Ovary (tissue), 3 donors: ENCODE data around the gene HIBCH.

Source experiments
- EP300 ChIP-seq: sonication (generic); formaldehyde crosslinking; IDR thresholded peaks from one replicate; pipeline ENCODE4 v1.6.1; 2017; ENCODE audit warnings: antibody characterized with exemption
- POLR2A ChIP-seq: fragments of 450-650 bp; IDR thresholded peaks from one replicate; pipeline ENCODE4 v1.6.1; 2017; ENCODE audit warnings: antibody characterized with exemption, mild to moderate bottlenecking, moderate library complexity
- TF ChIP-seq, protein P1 (sequence below), 3 donors: fragments of 450-650 bp in 2 of 3; fragments of 200-600 bp in 1 of 3; IDR thresholded peaks; one replicate each; pipeline versions ENCODE4 v1.5.1 to v1.8.0; 2016 to 2022; ENCODE audit warnings: antibody characterized with exemption in 3 of 3, mild to moderate bottlenecking in 1 of 3
- donor health status: DM: no; HTN: no; CAD: no.

DNA sequence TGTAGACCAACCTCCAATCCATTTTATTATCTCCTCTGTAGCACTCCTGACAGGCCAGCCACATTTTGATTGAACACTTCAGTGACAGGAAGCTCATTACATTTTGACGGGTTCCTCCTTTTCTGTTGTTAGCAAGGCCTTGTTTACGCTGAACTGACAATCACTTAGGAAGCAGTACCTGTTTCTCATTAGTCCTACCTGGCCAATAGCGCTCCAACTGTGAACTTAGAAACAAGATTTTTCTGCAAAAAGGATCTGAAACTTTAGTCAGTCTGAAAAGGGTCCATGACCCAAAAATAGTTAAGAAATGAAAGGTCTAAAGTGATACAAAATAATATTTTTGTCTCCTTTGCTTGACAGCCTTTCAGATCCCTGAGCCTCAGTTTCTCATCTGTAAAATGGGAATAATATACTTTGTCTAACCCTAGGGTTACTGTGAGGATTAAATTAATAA is 137.5 kb downstream of the HIBCH start:
- TF ChIP-seq EP300 (no peak), POLR2A (no peak)
- TF ChIP-seq, protein P1, sequence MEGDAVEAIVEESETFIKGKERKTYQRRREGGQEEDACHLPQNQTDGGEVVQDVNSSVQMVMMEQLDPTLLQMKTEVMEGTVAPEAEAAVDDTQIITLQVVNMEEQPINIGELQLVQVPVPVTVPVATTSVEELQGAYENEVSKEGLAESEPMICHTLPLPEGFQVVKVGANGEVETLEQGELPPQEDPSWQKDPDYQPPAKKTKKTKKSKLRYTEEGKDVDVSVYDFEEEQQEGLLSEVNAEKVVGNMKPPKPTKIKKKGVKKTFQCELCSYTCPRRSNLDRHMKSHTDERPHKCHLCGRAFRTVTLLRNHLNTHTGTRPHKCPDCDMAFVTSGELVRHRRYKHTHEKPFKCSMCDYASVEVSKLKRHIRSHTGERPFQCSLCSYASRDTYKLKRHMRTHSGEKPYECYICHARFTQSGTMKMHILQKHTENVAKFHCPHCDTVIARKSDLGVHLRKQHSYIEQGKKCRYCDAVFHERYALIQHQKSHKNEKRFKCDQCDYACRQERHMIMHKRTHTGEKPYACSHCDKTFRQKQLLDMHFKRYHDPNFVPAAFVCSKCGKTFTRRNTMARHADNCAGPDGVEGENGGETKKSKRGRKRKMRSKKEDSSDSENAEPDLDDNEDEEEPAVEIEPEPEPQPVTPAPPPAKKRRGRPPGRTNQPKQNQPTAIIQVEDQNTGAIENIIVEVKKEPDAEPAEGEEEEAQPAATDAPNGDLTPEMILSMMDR (IDR thresholded peaks at IDR 0.05), result no peak
